Lower leg skin (tissue), 3 donors: ENCODE measurements around the gene TULP4.

Experiments used
- POLR2A ChIP-seq, 2 donors: fragments of 450-650 bp; IDR thresholded peaks; one replicate each; pipeline ENCODE4 v1.6.1; 2016 to 2017; ENCODE audit warnings: antibody characterized with exemption in 2 of 2, mild to moderate bottlenecking in 1 of 2, moderate library complexity in 1 of 2
- TF ChIP-seq, protein P1 (sequence below), 3 donors: fragments of 450-650 bp; IDR thresholded peaks; one replicate each; pipeline ENCODE4 v1.5.1; 2016; ENCODE audit warnings: antibody characterized with exemption in 3 of 3, mild to moderate bottlenecking in 3 of 3, moderate library complexity in 2 of 3

DNA sequence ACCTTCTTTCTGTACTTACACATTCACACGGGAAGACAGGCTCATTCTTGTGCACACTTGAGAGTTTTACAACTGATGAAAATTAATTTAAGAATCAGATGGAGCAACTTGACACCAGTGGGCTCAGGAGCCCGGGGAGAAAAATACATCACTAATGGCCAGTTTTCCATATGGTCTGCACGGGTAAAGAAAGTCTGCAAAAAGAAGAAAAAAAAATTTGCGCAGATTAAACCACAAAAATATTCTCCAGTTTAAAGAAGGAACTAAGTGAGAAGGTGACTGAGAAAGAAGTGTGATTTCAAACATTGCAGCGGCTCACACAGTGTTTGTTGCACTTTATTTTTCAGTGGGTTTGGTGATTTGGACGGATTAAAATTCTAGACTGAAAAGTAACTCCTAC is at the start of gene TULP4:
- TF ChIP-seq, protein P1, sequence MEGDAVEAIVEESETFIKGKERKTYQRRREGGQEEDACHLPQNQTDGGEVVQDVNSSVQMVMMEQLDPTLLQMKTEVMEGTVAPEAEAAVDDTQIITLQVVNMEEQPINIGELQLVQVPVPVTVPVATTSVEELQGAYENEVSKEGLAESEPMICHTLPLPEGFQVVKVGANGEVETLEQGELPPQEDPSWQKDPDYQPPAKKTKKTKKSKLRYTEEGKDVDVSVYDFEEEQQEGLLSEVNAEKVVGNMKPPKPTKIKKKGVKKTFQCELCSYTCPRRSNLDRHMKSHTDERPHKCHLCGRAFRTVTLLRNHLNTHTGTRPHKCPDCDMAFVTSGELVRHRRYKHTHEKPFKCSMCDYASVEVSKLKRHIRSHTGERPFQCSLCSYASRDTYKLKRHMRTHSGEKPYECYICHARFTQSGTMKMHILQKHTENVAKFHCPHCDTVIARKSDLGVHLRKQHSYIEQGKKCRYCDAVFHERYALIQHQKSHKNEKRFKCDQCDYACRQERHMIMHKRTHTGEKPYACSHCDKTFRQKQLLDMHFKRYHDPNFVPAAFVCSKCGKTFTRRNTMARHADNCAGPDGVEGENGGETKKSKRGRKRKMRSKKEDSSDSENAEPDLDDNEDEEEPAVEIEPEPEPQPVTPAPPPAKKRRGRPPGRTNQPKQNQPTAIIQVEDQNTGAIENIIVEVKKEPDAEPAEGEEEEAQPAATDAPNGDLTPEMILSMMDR (IDR thresholded peaks at IDR 0.05), result no peak
- no peak for TF ChIP-seq POLR2A (IDR thresholded peaks at IDR 0.05)
